Natural killer cell (primary cell): ENCODE results near the gene HCFC2. TPM values are rescaled to one million over a fixed set of nuclear protein-coding genes. Genes with fewer than 3 reads are reported as not detected.

Source experiments
- ATAC-seq, 3 donors: fragments of 150-1000 bp in 2 of 3; fragments of 200-7000 bp in 1 of 3; cut with Tn5 transposase; 1 replicate in 1 of 3; 2 replicates in 2 of 3; pipeline ENCODE4 v1.10.0; 2021; ENCODE audit warnings: mild to moderate bottlenecking in 2 of 3, moderate library complexity in 2 of 3
- DNase-seq, 2 donors: peaks; one replicate each; pipeline versions ENCODE4 v3.0.0 to v3.0.0-alpha.2; 2013 to 2021; ENCODE audit warnings: mixed read lengths in 1 of 2
- H3K27ac ChIP-seq: one replicate; pipeline ENCODE4 v1.5.1; 2013; ENCODE audit warnings: mild to moderate bottlenecking, low read length
- H3K27me3 ChIP-seq: one replicate; pipeline ENCODE4 v1.6.1; 2013; ENCODE audit warnings: low read length; ENCODE audit not compliant: control insufficient read depth, insufficient read depth
- H3K36me3 ChIP-seq: one replicate; pipeline ENCODE4 v1.6.1; 2013; ENCODE audit warnings: low read length; ENCODE audit not compliant: control insufficient read depth, insufficient read depth
- H3K4me1 ChIP-seq: one replicate; pipeline ENCODE4 v1.6.1; 2013; ENCODE audit warnings: low read length; ENCODE audit not compliant: control insufficient read depth, insufficient read depth
- H3K4me3 ChIP-seq: one replicate; pipeline ENCODE4 v1.5.1; 2013; ENCODE audit warnings: low read length
- H3K9me3 ChIP-seq: one replicate; pipeline ENCODE4 v1.6.1; 2013; ENCODE audit warnings: low read length; ENCODE audit not compliant: control insufficient read depth, insufficient read depth
- H3K27ac Mint-ChIP-seq, 2 donors: one replicate each; pipeline ENCODE4 v1.8.0; 2022; ENCODE audit warnings: mild to moderate bottlenecking in 2 of 2, mixed read lengths in 2 of 2, moderate library complexity in 1 of 2
- H3K27me3 Mint-ChIP-seq, 2 donors: one replicate each; pipeline ENCODE4 v1.8.0; 2022; ENCODE audit warnings: low read depth in 2 of 2, mixed read lengths in 2 of 2
- H3K36me3 Mint-ChIP-seq: one replicate; pipeline ENCODE4 v1.8.0; 2022; ENCODE audit warnings: mixed read lengths
- H3K4me1 Mint-ChIP-seq, 2 donors: one replicate each; pipeline ENCODE4 v1.8.0; 2022; ENCODE audit warnings: mixed read lengths in 2 of 2
- H3K4me3 Mint-ChIP-seq: one replicate; pipeline ENCODE4 v1.8.0; 2022; ENCODE audit warnings: mild to moderate bottlenecking, moderate library complexity, mixed read lengths
- H3K9me3 Mint-ChIP-seq, 2 donors: one replicate each; pipeline ENCODE4 v1.8.0; 2022; ENCODE audit warnings: mixed read lengths in 2 of 2
- CTCF ChIP-seq: fragments of 200-600 bp; IDR thresholded peaks from one replicate; pipeline ENCODE4 v1.8.0; 2022; ENCODE audit warnings: antibody characterized with exemption
- WGBS: methylation state at CpG from one replicate; pipeline ENCODE4 v1.1.7; 2013; ENCODE audit warnings: missing lambda C conversion rate; ENCODE audit not compliant: insufficient coverage; 5-methylcytosine and 5-hydroxymethylcytosine counted together
- intact Hi-C: fragments of 100-400 bp; cut with micrococcal nuclease; formaldehyde crosslinking; loops from one replicate; pipeline ENCODE4 v1.14.2; 2022
- total RNA-seq, 4 donors: library from RNA; stranded (reverse); fragments of 120-200 nt in 1 of 4; gene quantifications; one replicate each; pipeline versions ENCODE4 v1.2.3 to v1.2.4, GENCODE V29; 2013 to 2022

HCFC2 gene
- total RNA-seq, 3 donors from 2014 or later (not counting 1 experiment from before 2014, with no cell fraction given) = 20.3 to 24.4 (median 23.8) TPM

DNA sequence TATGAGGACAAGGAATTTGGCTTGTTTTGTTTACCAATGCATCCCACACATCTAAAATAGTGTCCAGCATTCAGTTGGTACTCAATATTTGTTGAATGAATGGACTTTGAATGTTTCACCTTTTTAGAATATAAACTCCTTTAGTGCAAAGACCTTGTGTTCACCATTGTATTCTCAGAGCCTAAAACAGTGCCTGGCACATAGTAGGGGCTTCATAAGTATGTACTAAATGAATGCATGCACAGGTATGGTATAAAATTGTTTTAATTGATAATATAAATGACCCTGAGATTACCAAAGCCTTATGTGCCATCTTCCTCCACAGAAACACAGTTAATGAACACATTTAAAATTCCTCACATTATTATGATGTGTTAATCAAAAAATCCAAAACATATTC, 78.7 kb downstream of the HCFC2 start:
- no peaks in the 10 kb centered on the region for H3K36me3 Mint-ChIP-seq
- TF ChIP-seq CTCF = no peak
- DNase-seq (no peak), ATAC-seq (no peak)
- H3K4me3 ChIP-seq = no peak overlapping the region
- no peaks in the 10 kb centered on the region for H3K9me3 ChIP-seq
- H3K27me3 ChIP-seq = no peaks in the 10 kb centered on the region
- peaks cover 6 to 19% of the 10 kb centered on the region in 2 donors for H3K27me3 Mint-ChIP-seq
- H3K4me1 ChIP-seq = peaks cover 6% of the 10 kb centered on the region
- no peak overlapping the region for H3K27ac Mint-ChIP-seq
- H3K27ac ChIP-seq = no peak overlapping the region
- no peak overlapping the region for H3K4me3 Mint-ChIP-seq
- no peaks in the 10 kb centered on the region for H3K36me3 ChIP-seq
- intact Hi-C loops = no loop called here
- H3K9me3 Mint-ChIP-seq = no peaks in the 10 kb centered on the region
- H3K4me1 Mint-ChIP-seq = no peaks in the 10 kb centered on the region

- 86% methylated on average over 1 of the region's 1 CpG for WGBS
- Mint-ChIP-seq H3K4me3 (no peak overlapping the region), H3K9me3 (no peaks in the 10 kb centered on the region), H3K27ac (no peak overlapping the region), H3K36me3 (no peaks in the 10 kb centered on the region), H3K4me1 (no peaks in the 10 kb centered on the region), H3K27me3 (peaks cover 9 to 29% of the 10 kb centered on the region in 2 donors)
- no peaks in the 10 kb centered on the region for H3K4me1 ChIP-seq
- no peak for TF ChIP-seq CTCF
- H3K27ac ChIP-seq = no peak overlapping the region
- H3K36me3 ChIP-seq = no peaks in the 10 kb centered on the region
- intact Hi-C loops = no loop called here
- DNase-seq = no peak
- no peaks in the 10 kb centered on the region for H3K9me3 ChIP-seq
- H3K27me3 ChIP-seq = no peaks in the 10 kb centered on the region
- H3K4me3 ChIP-seq = no peak overlapping the region
- ATAC-seq = no peak
These were observed 79.6 kb downstream of the HCFC2 start for GRCh38 chr12:104143918-104144317.

- no peaks in the 10 kb centered on the region for H3K9me3 ChIP-seq
- H3K36me3 Mint-ChIP-seq = no peaks in the 10 kb centered on the region
- H3K4me1 Mint-ChIP-seq = no peaks in the 10 kb centered on the region
- peaks cover 14 to 38% of the 10 kb centered on the region in 2 donors for H3K27me3 Mint-ChIP-seq
- no peaks in the 10 kb centered on the region for H3K36me3 ChIP-seq
- H3K9me3 Mint-ChIP-seq = no peaks in the 10 kb centered on the region
- no peak for TF ChIP-seq CTCF
- H3K4me3 Mint-ChIP-seq = no peak overlapping the region
- H3K4me3 ChIP-seq = no peak overlapping the region
- no peak for DNase-seq
- H3K27ac Mint-ChIP-seq = no peak overlapping the region
- no peaks in the 10 kb centered on the region for H3K4me1 ChIP-seq
- no peak for ATAC-seq
- H3K27me3 ChIP-seq = no peaks in the 10 kb centered on the region
- intact Hi-C loops = no loop called here
- H3K27ac ChIP-seq = no peak overlapping the region
- 93% methylated on average over 11 of the region's 11 CpGs for WGBS
These were observed 83.0 kb downstream of the HCFC2 start for GRCh38 chr12:104147346-104147745.

DNA sequence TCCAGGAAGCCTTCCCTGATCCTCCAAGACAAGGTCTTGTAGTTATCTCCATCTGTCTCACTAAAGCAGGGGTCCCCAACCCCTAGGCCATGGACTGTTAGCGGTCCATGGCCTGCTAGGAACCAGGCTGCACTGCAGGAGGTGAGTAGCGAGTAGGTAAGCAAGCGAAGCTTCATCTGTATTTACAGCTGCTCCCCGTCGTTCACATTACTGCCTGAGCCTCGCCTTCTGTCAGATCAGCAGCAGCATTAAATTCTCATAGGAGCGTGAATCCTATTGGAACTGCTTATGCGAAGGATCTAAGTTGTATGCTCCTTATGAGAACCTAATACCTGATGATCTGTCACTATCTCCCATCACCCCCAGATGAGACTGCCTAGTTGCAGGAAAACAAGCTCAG, 86.1 kb downstream of the HCFC2 start:
- H3K36me3 Mint-ChIP-seq = no peaks in the 10 kb centered on the region
- H3K9me3 ChIP-seq = no peaks in the 10 kb centered on the region
- 92% methylated on average over 8 of the region's 8 CpGs for WGBS
- ATAC-seq (no peak), DNase-seq (no peak)
- H3K27me3 Mint-ChIP-seq = peaks cover 14 to 25% of the 10 kb centered on the region in 2 donors
- no peak overlapping the region for H3K27ac Mint-ChIP-seq
- no peak overlapping the region for H3K4me3 Mint-ChIP-seq
- no peaks in the 10 kb centered on the region for H3K27me3 ChIP-seq
- no peak for TF ChIP-seq CTCF
- no peak overlapping the region for H3K27ac ChIP-seq
- H3K9me3 Mint-ChIP-seq = no peaks in the 10 kb centered on the region
- H3K4me3 ChIP-seq = no peak overlapping the region
- intact Hi-C loops = no loop called here
- peaks cover 12% of the 10 kb centered on the region for H3K4me1 ChIP-seq
- no peaks in the 10 kb centered on the region for H3K36me3 ChIP-seq
- H3K4me1 Mint-ChIP-seq = peaks cover 9 to 10% of the 10 kb centered on the region in 2 donors
